HAP-1 (cell line): ENCODE data around the gene FCRL2.
"Not testable (repeated sequence)": the region's sequence is repeated elsewhere in the genome, so short reads cannot be mapped to it uniquely, and the experiment has no call there.

Experiments
- DNase-seq, 2 experiments: peaks; one replicate each; pipeline ENCODE4 v3.0.0-alpha.2; 2016 to 2020; ENCODE audit warnings: low spot score in 2 of 2
- H3K27me3 ChIP-seq: fragments of 250-450 bp; sonication (Bioruptor Pico); 2 replicates; pipeline ENCODE4 v1.5.1; 2020; ENCODE audit warnings: low read depth, mild to moderate bottlenecking, moderate library complexity
- H3K36me3 ChIP-seq: fragments of 250-450 bp; sonication (Bioruptor Pico); replicated peaks from 2 replicates; pipeline ENCODE4 v1.5.1; 2020; ENCODE audit warnings: mild to moderate bottlenecking
- H3K4me1 ChIP-seq: fragments of 250-450 bp; sonication (Bioruptor Pico); 2 replicates; pipeline ENCODE4 v1.5.1; 2020; ENCODE audit warnings: mild to moderate bottlenecking
- H3K4me3 ChIP-seq: fragments of 250-450 bp; sonication (Bioruptor Pico); 2 replicates; pipeline ENCODE4 v1.5.1; 2020; ENCODE audit warnings: mild to moderate bottlenecking, moderate library complexity
- H3K9me3 ChIP-seq: fragments of 250-450 bp; sonication (Bioruptor Pico); 2 replicates; pipeline ENCODE4 v1.5.1; 2020; ENCODE audit warnings: mild to moderate bottlenecking, moderate library complexity
- in situ Hi-C: fragments of 300-500 bp; cut with MboI; formaldehyde crosslinking; loops from 3 replicates; pipeline ENCODE4 v1.14.3; 2020; ENCODE audit warnings: low sequenced_read_pairs, inconsistent platforms, mixed read lengths

FCRL2 gene

DNA sequence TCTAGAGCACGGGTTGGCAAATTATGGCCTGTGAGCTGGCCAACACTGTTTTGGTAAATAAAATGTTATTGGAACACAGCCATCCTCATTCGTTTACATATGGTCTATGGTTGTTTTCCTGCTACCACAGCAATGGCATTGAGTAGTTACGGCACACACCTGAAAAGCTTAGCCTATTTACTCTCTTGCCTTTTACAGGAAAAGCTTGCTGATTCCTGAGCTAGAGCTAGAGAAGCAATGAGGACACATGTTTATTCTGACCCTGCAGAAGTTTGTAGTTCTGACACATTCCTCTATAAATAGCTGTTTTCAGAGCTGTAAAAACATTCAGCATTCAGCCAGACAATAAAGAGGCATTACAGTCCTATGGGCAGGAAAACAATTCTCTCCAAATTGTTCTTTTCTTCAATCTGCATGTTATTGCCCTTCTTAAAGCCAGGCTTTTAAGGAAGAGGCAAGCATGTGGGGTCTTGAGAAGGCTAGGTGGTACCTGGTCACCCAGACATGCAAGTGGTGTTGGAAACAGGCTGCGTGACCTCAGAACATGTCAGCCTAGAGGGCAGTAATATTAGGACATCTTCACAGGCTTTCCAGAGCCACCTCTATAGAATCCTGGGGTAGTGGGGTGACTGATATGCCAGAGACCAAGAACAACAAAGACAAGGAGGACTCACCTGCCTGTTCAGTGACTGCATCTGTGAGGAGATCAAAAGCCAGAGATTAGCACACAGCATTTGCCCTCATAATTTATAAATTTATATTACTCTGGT is 1.6 kb downstream of the FCRL2 start:
- no peak for DNase-seq
- in situ Hi-C loops = no loop called here
- Histone ChIP-seq H3K4me3 (no peak overlapping the region), H3K9me3 (no peaks in the 10 kb centered on the region), H3K4me1 (no peaks in the 10 kb centered on the region), H3K36me3 (no peaks in the 10 kb centered on the region), H3K27me3 (peaks cover 9% of the 10 kb centered on the region)

DNA sequence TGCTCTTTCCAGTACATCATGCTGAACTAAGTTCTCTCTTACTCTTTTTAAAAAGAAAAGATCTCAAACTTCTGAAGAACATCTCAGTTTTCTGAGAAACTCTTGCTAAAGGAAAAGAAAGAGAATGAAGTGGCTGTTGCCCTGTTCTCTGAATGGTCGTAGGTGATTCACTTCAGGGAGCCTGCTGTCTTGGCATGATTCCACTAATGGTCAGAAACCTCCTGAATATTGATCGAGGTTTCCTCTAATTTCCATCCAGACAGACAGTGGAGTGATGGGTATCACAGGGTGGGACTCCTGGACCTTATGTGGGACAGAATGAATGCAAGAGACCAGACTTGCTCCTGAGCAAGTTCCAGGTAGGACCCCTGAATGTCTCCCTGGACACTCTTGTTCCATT is 2.5 kb downstream of the FCRL2 start:
- Histone ChIP-seq H3K4me3 (no peak overlapping the region), H3K36me3 (no peaks in the 10 kb centered on the region), H3K9me3 (no peaks in the 10 kb centered on the region), H3K27me3 (peaks cover 9% of the 10 kb centered on the region), H3K4me1 (no peaks in the 10 kb centered on the region)
- DNase-seq = no peak
- in situ Hi-C loops = no loop called here

DNA sequence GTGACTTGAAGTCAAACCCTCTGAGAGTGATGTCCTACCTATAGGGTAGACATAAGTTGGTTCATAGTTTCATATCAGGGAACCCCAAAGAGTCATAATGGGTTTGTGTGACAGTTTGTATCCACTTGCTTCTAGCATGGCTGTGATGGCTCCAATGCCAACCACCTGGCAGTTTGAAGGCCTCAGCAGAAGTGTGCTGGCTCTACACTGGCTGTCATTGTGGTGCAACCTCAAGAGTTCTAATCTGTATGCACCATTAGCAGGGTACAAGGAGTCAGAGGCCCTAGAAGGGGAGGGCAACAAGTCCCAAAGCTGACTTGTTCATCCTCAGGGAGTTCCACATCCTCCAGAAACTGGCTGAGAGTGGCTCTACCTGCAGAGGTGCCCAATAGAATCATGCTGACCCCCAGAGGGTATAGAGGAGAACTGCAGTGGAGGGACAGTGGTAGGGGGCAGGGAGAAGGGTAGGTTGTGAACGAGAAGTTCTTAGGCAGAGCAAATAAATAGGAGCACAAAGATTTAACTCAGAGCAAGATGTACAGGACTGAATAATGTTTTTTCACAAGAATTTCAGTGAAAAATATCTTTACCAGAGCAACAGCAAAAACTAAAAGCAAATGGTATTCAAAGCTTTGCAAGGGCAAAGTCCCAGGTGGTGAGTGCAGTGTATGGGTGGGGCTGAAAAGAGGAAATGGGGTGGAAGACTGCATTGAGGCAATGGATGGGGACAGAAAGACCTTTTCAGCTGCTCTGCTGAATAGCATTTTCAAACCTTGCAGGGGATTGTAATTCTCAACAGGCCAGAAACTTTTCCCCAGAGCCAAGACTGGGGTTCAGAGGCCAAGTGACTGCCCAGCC is 3.2 kb downstream of the FCRL2 start:
- no peak for DNase-seq

DNA sequence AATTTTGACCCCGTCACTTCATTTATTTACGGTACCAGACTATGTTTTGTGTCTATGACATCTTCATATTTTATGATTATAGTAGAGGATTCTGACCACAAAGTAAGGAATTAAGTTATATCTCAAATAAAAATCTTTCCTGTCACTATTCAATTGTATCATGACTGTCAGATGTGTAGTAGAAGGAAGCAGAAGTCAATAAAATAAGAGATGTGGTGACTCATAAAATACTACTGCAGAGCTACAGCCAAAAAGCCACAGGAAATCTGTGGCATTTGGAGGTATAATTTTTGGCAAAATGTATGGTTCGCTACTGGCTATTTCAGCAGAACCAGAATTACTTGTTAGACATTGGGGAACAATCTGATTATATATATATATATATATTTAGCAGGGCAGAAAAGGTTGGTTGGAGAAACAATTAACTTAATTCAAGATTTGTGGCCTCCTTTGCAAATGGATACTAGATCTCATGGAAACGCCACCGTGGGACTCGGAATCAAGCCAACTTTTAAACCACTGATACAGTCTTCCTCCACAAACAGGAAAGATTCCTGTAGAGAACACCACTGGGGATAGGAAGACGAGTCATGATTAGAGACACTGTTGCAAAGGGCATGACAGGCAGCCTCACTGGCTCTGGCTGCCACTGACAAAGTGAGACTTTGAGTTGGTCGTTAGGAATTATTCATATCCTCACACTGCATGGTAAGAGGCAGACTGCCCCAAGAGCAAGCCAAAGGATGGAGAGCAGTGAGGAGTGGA is 5.1 kb downstream of the FCRL2 start:
- no peak overlapping the region for H3K4me3 ChIP-seq
- no peak for DNase-seq
- H3K9me3 ChIP-seq = no peaks in the 10 kb centered on the region
- in situ Hi-C loops = no loop called here
- H3K27me3 ChIP-seq = peaks cover 9% of the 10 kb centered on the region
- no peaks in the 10 kb centered on the region for H3K36me3 ChIP-seq
- H3K4me1 ChIP-seq = no peaks in the 10 kb centered on the region

More for the DNA sequence above, 3.2 kb downstream of the FCRL2 start:
- in situ Hi-C loops = no loop called here
- H3K4me3 ChIP-seq = no peak overlapping the region
- H3K4me1 ChIP-seq = no peaks in the 10 kb centered on the region
- no peaks in the 10 kb centered on the region for H3K9me3 ChIP-seq
- H3K36me3 ChIP-seq = no peaks in the 10 kb centered on the region
- H3K27me3 ChIP-seq = peaks cover 9% of the 10 kb centered on the region

DNA sequence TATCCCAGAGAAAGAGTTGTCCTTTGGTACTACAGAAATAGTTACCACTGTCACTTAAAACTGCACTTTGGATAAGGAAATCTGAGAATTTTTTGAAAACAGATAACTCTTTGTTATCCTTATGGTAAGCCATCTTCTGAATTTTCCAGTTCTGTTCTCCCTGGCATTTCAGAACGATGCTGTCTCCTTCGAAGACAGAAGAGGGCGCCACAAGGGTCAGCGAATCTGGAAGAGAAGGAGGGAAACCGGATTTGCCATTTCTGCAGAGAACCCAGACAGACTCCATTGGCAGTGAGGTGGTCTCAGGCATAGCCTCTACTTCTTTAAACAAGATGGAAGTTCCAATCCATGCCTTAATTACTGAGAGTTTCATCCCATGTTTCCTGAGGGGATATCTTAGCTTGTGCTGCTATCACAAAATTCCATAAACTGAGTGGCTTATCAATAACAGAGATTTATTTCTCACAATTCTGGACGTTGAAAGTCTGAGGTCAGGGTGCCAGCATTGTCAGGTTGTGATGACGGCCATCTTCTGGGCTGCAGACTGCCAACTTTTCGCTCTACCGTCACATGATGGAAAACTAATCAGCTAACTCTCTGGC is 6.4 kb downstream of the FCRL2 start:
- Histone ChIP-seq H3K27me3 (peaks cover 9% of the 10 kb centered on the region), H3K36me3 (no peaks in the 10 kb centered on the region), H3K4me1 (no peaks in the 10 kb centered on the region), H3K4me3 (no peak overlapping the region), H3K9me3 (no peaks in the 10 kb centered on the region)
- in situ Hi-C loops = no loop called here
- DNase-seq = peak in 1 of 2 experiments; percentile 24

DNA sequence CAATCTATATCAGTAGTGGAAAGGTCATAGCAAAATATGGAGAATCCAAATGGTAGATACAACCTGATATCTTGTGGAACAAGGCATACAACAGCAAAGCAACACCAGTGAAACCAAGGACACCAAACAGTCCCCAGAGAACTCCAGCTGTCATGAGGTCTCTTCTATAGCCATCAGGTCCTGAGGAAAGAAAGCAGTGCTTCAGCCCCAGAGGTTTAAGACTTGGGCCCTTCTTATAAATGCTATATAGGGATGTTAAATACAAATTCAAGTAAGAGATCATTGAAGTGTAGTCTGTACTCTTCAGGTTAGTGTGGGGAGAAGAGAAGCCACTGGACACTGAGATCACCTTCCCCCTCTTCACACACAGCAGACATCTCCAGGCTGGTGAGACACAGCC is 10.1 kb downstream of the FCRL2 start:
- in situ Hi-C loops = no loop called here
- DNase-seq = no peak
- no peaks in the 10 kb centered on the region for H3K36me3 ChIP-seq
- H3K4me1 ChIP-seq = no peaks in the 10 kb centered on the region
- peaks cover 10% of the 10 kb centered on the region for H3K27me3 ChIP-seq
- no peaks in the 10 kb centered on the region for H3K9me3 ChIP-seq
- no peak overlapping the region for H3K4me3 ChIP-seq

DNA sequence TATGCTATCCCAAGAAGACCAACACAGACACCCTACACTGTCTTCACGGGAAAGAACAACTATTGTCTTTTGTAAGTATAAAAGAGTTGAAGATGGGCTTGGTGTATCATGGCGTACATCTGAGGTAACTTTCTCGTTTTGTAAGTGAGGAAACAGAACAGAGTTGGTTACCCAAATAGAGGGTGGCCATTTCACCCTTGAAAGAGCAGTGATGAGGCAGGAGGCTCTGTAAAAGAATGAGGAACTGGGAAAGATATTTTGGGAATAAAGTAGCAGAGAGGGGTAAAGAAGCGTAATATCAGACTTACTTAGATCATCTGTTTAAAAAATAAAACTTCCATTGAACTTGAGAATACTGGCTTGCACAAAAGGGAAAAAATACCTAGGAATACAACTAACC is 18.9 kb downstream of the FCRL2 start:
- Histone ChIP-seq H3K4me1 (no peaks in the 10 kb centered on the region), H3K27me3 (no peaks in the 10 kb centered on the region), H3K36me3 (no peaks in the 10 kb centered on the region), H3K4me3 (no peak overlapping the region), H3K9me3 (no peaks in the 10 kb centered on the region)
- no peak for DNase-seq
- in situ Hi-C loops = no loop called here

DNA sequence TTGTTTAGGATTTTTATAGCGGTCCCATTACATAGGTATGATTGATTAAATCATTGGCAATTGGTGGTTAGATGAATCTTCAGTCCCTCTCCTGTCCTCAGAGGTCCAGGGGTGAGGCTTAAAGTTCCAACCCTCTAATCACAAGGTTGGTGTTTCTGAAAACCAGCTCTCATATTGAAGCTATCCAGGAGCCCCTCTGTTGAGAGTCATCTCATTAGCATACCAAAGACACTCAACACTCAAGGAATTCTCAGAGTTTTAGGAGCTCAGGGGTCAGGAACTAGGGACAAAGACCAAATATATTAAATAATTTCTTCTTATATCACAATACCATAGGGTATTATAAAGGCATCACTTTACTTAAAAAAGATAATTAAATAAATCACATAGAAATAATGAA is 23.3 kb downstream of the FCRL2 start:
- in situ Hi-C loops = no loop called here
- no peak for DNase-seq
- Histone ChIP-seq H3K9me3 (no peaks in the 10 kb centered on the region), H3K27me3 (no peaks in the 10 kb centered on the region), H3K4me1 (no peaks in the 10 kb centered on the region), H3K4me3 (no peak overlapping the region), H3K36me3 (no peaks in the 10 kb centered on the region)

DNA sequence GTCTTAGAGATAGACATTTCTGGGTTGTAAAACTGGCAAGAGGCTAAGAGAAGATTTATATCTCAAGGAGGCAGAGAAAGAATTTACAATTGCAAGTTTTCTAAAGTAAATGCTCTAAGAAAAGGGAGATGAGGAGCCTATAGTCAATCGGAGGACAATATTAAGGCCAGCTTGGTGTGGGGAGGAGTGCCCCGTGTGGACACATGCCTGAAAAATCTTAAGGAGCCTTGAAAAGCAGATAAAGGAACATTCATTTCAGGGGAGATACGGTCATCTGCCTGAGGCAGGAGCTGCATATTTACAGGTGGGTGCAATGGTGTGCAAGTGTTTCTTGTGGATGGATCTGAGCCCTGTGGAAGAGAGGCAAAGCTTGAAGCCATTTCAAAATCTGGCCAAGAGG is 25.6 kb downstream of the FCRL2 start:
- no peaks in the 10 kb centered on the region for H3K9me3 ChIP-seq
- no peaks in the 10 kb centered on the region for H3K4me1 ChIP-seq
- no peaks in the 10 kb centered on the region for H3K36me3 ChIP-seq
- in situ Hi-C loops = no loop called here
- DNase-seq = no peak
- no peaks in the 10 kb centered on the region for H3K27me3 ChIP-seq
- H3K4me3 ChIP-seq = no peak overlapping the region

DNA sequence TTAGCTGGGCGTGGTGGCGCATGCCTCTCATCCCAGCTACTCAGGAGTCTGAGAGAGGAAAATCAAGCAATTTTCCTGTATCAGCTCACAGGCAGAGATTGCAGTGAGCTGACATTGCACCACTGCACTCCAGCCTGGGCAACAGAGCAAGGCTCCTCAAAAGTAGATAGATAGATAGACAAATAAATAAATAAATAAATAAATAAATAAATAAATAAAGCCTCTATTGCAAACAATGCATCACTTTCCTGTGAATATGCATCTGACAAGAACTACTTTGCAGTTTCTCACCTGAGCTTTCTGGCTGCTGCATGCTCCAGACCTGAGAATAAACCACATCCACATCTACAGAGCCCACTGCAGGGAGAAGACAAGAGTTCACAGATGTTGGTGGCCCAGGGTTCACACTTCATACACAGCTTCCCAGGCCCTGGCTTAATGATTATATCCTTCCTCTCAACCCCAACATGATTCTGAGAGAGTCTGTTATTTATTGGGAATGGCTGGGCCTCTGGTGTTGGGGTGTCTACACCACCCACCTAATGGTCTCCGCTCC is 28.6 kb downstream of the FCRL2 start:
- in situ Hi-C loops = no loop called here
- no peak for DNase-seq
- Histone ChIP-seq H3K4me3 (no peak overlapping the region), H3K9me3 (no peaks in the 10 kb centered on the region), H3K4me1 (no peaks in the 10 kb centered on the region), H3K27me3 (no peaks in the 10 kb centered on the region), H3K36me3 (no peaks in the 10 kb centered on the region)

DNA sequence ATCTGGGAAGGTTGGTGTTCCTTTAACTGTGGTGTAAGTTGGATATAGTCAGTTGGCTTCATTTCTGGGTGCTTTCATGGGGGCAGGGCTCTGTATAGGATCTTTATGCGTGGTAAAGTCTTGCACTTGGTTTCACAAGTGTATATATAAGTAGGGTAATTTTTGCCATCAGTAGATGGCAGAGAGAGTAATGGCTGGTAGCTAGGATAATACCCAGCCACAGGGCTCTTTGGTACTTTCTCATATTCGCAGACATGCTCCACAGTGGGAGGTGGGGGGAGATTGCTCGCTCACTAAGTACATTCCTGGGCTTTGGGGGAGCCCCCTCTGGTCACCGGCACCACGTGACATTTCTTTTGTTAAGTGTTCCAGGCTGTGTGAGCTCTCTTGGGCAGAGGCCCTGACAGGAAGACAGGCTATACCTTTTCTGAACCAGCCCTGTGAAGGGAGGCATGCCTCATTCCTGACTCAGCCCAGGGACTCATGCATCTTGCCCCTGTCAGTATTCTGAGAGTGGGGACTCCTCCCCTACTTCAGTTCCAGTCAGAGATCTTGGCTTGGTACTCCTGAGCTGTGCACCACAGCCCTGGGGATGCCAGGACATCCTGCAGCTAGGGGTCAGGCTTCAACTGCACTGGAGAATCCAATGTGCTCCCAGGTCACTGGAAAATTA is 37.6 kb downstream of the FCRL2 start:
- no peaks in the 10 kb centered on the region for H3K9me3 ChIP-seq
- in situ Hi-C loops = no loop called here
- no peaks in the 10 kb centered on the region for H3K27me3 ChIP-seq
- DNase-seq = no peak
- H3K4me3 ChIP-seq = no peak overlapping the region
- no peaks in the 10 kb centered on the region for H3K36me3 ChIP-seq
- no peaks in the 10 kb centered on the region for H3K4me1 ChIP-seq

DNA sequence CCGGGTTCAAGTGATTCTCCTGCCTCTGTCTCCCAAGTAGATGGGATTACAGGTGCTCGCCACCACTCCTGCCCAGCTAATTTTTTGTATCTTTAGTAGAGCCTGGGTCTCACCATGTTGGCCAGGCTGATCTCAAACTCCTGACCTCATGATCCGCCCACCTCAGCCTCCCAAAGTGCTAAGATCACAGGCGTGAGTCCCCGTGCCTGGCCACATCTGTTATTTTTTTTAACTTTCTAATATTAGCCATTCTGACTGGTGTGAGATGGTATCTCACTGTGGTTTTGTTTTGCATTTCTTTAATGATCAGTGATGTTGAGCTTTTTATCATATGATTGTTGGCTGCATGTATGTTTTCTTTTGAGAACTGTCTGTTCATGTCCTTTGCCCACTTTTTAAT is 40.9 kb downstream of the FCRL2 start:
- in situ Hi-C loops, H3K4me1 ChIP-seq: not testable (repeated sequence)

DNA sequence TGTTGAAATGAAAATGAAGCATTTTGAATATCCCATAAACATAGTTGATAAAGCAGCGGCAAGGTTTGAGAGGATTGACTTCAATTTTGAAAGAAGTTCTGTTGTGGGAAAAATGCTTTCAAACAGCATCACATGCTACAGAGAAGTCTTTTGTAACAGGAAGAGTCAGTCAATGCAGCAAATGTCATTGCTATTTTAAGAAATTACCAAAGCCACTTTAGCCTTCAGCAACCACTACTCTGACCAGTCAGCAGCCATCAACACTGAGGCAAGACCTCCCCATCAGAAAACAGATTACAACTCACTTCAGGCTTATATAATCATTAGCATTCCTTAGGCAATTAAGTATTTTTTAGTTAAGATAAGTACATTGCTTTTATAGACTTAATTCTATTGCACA is 42.6 kb downstream of the FCRL2 start:
- Histone ChIP-seq H3K4me3 (no peak overlapping the region), H3K27me3 (no peaks in the 10 kb centered on the region), H3K4me1 (no peaks in the 10 kb centered on the region), H3K9me3 (no peaks in the 10 kb centered on the region), H3K36me3 (no peaks in the 10 kb centered on the region)
- in situ Hi-C loops = no loop called here
- DNase-seq = no peak

More for the DNA sequence above, 40.9 kb downstream of the FCRL2 start:
- not testable (repeated sequence) for H3K36me3 ChIP-seq, H3K27me3 ChIP-seq, DNase-seq, H3K4me3 ChIP-seq, H3K9me3 ChIP-seq
